Thyroid gland (tissue), 4 donors: ENCODE measurements around the gene FAM117B. TPM values are rescaled to one million over a fixed set of nuclear protein-coding genes. Genes with fewer than 3 reads are reported as not detected.

Source experiments
- DNase-seq, 2 donors: peaks; one replicate each; pipeline ENCODE4 v3.0.0-alpha.2; 2019
- H3K27ac ChIP-seq, 3 donors: fragments of 200-600 bp; sonication (generic); 1 replicate in 2 of 3; 2 replicates in 1 of 3; pipeline ENCODE4 v1.5.1; 2016 to 2019; ENCODE audit warnings: mild to moderate bottlenecking in 1 of 3, moderate library complexity in 1 of 3
- H3K27me3 ChIP-seq: fragments of 200-600 bp; sonication (generic); one replicate; pipeline ENCODE4 v1.5.1; 2019
- H3K36me3 ChIP-seq, 2 donors: fragments of 200-600 bp; sonication (generic); one replicate each; pipeline ENCODE4 v1.5.1; 2016 to 2019
- H3K4me1 ChIP-seq, 2 donors: fragments of 200-600 bp; sonication (generic); one replicate each; pipeline ENCODE4 v1.5.1; 2017 to 2019
- H3K4me3 ChIP-seq, 3 donors: fragments of 200-600 bp; sonication (generic); replicated peaks in 1 of 3; 1 replicate in 2 of 3; 2 replicates in 1 of 3; pipeline ENCODE4 v1.5.1; 2016; ENCODE audit warnings: mild to moderate bottlenecking in 1 of 3
- H3K9me3 ChIP-seq: fragments of 200-600 bp; sonication (generic); one replicate; pipeline ENCODE4 v1.5.1; 2017
- POLR2A ChIP-seq, 2 donors: fragments of 450-650 bp; IDR thresholded peaks; one replicate each; pipeline ENCODE4 v1.6.1; 2017; ENCODE audit warnings: antibody characterized with exemption in 2 of 2, mild to moderate bottlenecking in 2 of 2, moderate library complexity in 1 of 2
- WGBS, 2 donors: methylation state at CpG; one replicate each; pipeline ENCODE4 v1.1.5; 2017; 5-methylcytosine and 5-hydroxymethylcytosine counted together
- intact Hi-C: fragments of 100-400 bp; cut with DNase I; formaldehyde crosslinking; loops from one replicate; pipeline ENCODE4 v1.15.1; 2023
- small RNA-seq: library from RNA; depleted of rRNA; stranded (forward); fragments of <200 nt; gene quantifications from one replicate; pipeline ENCODE3, GENCODE V24; 2016
- total RNA-seq, 4 donors: library from RNA; depleted of rRNA; stranded (reverse); fragments of >200 nt; gene quantifications; one replicate each; pipeline ENCODE4 v1.2.3, GENCODE V29; 2016
- TF ChIP-seq, protein P1 (sequence below), 6 experiments: fragments of 200-600 bp in 3 of 6; fragments of 450-650 bp in 3 of 6; sonication (generic) in 3 of 6; IDR thresholded peaks; one replicate each; pipeline ENCODE4 v1.5.1; 2016 to 2019; ENCODE audit warnings: antibody characterized with exemption in 6 of 6, mild to moderate bottlenecking in 2 of 6, inconsistent platforms in 1 of 6, moderate library complexity in 1 of 6

Gene FAM117B
- total RNA-seq, 4 donors from 2014 or later = 6.7 to 12.4 (median 7.7) TPM

DNA sequence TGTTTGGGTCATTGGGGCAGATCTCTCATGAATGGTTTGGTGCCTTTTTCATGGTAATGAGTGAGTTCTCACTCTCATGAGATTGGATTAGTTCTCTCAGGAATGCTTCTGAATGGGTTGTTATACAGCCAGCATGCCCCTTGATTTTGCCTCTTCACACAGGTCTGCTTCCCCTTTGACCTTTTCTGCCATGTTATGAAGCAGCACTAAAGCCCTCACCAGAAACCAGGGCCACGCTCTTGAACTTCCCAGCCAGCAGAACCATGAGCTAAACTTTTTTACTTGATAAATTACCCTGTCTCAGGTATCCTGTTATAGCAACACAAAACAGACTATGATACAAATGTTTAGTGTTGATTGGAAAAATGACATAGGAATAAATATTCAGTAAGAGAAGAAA is 179.5 kb downstream of the FAM117B start:
- WGBS, 2 donors = 97 to 100% methylated on average over 1 of the region's 1 CpG
- TF ChIP-seq, protein P1, sequence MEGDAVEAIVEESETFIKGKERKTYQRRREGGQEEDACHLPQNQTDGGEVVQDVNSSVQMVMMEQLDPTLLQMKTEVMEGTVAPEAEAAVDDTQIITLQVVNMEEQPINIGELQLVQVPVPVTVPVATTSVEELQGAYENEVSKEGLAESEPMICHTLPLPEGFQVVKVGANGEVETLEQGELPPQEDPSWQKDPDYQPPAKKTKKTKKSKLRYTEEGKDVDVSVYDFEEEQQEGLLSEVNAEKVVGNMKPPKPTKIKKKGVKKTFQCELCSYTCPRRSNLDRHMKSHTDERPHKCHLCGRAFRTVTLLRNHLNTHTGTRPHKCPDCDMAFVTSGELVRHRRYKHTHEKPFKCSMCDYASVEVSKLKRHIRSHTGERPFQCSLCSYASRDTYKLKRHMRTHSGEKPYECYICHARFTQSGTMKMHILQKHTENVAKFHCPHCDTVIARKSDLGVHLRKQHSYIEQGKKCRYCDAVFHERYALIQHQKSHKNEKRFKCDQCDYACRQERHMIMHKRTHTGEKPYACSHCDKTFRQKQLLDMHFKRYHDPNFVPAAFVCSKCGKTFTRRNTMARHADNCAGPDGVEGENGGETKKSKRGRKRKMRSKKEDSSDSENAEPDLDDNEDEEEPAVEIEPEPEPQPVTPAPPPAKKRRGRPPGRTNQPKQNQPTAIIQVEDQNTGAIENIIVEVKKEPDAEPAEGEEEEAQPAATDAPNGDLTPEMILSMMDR (IDR thresholded peaks at IDR 0.05) = no peak
- no peak for TF ChIP-seq POLR2A (IDR thresholded peaks at IDR 0.05)
- intact Hi-C loops = no loop called here
- no peaks in the 10 kb centered on the region for H3K9me3 ChIP-seq
- H3K36me3 ChIP-seq = no peaks in the 10 kb centered on the region
- no peak overlapping the region for H3K4me3 ChIP-seq
- H3K27me3 ChIP-seq = no peaks in the 10 kb centered on the region
- no peak overlapping the region for H3K27ac ChIP-seq
- peaks cover 15 to 16% of the 10 kb centered on the region in 2 donors for H3K4me1 ChIP-seq
- no peak for DNase-seq

DNA sequence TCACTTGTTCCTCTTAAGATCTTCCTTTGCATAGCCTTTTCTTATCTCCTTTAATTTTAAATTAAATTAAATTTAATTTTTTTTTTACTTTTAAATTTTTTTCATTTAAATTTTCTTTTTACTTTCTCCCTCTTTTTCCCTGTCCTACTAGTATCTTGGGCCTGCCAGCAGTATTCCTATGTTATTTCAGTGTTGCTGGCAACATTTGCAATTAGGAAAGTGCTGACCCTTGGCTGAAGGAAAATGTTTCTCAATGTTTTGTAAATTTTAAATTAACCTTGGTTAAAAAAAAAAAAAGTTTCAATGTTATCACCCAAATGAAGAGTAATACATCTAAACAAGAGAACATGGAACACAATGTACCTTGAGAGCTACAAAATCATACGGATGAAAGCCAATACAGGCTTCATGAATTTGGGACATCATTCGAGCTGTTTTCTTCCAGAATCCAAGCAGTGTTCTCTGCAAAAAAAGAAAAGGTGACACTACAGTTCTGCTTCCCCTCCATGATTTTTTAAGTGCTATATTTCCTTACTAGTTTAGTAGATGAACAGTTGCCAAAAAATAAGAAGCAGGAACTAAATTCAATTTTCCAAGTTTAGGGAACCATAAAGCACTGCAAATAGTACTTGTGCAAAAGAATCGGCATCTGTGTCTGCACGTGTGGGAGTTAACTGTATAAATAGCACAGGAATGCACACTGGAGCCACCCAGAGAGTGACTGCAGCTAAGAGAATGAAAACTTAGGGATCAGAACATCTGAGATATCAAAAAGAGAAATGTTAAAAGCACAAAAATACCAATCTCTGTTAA is 181.0 kb downstream of the FAM117B start:
- Histone ChIP-seq H3K27me3 (no peaks in the 10 kb centered on the region), H3K4me1 (peaks cover 15 to 16% of the 10 kb centered on the region in 2 donors), H3K27ac (peak overlapping the region in 2 of 3 donors; percentile 64 to 82), H3K4me3 (no peak overlapping the region), H3K9me3 (no peaks in the 10 kb centered on the region), H3K36me3 (no peaks in the 10 kb centered on the region)
- intact Hi-C loops = no loop called here
- no peak for TF ChIP-seq POLR2A (IDR thresholded peaks at IDR 0.05)
- TF ChIP-seq, protein P1 (IDR thresholded peaks at IDR 0.05) = no peak
- WGBS, 2 donors = 28% methylated on average over 4 of the region's 4 CpGs
- peak; percentile 27 to 32 for DNase-seq

DNA sequence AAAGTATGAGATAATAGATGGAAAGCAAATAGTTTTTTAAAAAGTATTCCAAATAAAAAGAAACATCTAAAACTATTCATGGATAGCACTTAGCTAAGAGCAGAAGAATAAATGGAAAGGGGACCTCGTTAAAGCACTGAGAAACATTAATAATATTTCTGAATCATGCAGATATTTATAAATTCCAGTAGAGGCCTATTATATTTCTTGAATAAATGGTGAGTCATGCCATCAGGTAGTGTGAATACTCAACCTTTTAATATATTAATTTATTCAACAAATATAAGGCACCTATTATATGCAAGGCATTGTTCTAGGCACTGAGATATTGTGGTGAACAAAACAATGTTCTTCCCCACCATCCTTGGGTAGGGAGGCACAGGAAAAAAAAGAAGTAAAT is 183.0 kb downstream of the FAM117B start:
- intact Hi-C loops = no loop called here
- peaks cover 15 to 16% of the 10 kb centered on the region in 2 donors for H3K4me1 ChIP-seq
- no peaks in the 10 kb centered on the region for H3K27me3 ChIP-seq
- no peak for DNase-seq
- no peak overlapping the region for H3K27ac ChIP-seq
- H3K9me3 ChIP-seq = no peaks in the 10 kb centered on the region
- TF ChIP-seq POLR2A (IDR thresholded peaks at IDR 0.05) = no peak
- TF ChIP-seq, protein P1 (IDR thresholded peaks at IDR 0.05) = no peak
- no peaks in the 10 kb centered on the region for H3K36me3 ChIP-seq
- WGBS, 2 donors = 92 to 94% methylated on average over 1 of the region's 1 CpG
- H3K4me3 ChIP-seq = no peak overlapping the region

DNA sequence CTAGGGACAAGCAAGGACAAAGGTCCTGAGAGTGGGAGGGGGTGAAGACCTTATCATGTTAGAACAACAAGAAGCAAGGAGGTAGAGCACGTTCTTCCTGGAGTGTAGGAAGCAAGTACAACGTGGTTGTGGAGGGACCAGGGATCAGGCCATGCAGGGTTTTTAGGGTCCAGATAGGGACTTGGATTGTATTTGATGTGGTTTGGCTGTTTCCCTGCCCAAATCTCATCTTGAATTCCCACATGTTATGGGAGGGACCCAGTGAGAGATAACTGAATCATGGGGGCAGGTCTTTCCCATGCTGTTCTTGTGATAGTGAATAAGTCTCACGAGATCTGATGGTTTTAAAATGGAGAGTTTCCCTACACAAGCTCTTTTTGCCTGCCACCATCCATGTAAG is 183.6 kb downstream of the FAM117B start:
- TF ChIP-seq, protein P1 (IDR thresholded peaks at IDR 0.05) = no peak
- TF ChIP-seq POLR2A (IDR thresholded peaks at IDR 0.05) = no peak
- no peaks in the 10 kb centered on the region for H3K36me3 ChIP-seq
- 69 to 71% methylated on average over 3 of the region's 3 CpGs for WGBS, 2 donors
- no peaks in the 10 kb centered on the region for H3K27me3 ChIP-seq
- H3K4me1 ChIP-seq = peaks cover 15 to 16% of the 10 kb centered on the region in 2 donors
- H3K27ac ChIP-seq = no peak overlapping the region
- H3K9me3 ChIP-seq = no peaks in the 10 kb centered on the region
- no peak for DNase-seq
- intact Hi-C loops = no loop called here
- H3K4me3 ChIP-seq = no peak overlapping the region

Small RNAs within 50 kb of the gene (small RNA-seq; reads per million reads assigned to genes)
- not detected for gene MTND4LP17

Other genes starting within 250 kb of the FAM117B start
- gene ICA1L, start 236.8 kb downstream of the FAM117B start, total RNA-seq = 10 to 100 TPM; 12.1 to 35.7 (median 17.5) TPM